Motor neuron (in vitro differentiated cells): Measurements from ENCODE around the gene CD70. TPM values are rescaled to one million over a fixed set of nuclear protein-coding genes. Genes with fewer than 3 reads are reported as not detected.
A peak's percentile ranks its signal among the peaks of the same experiment; 100 is the strongest.
"Not testable (repeated sequence)": the region's sequence is repeated elsewhere in the genome, so short reads cannot be mapped to it uniquely, and the experiment has no call there.

Source experiments
- ATAC-seq, 8 experiments: fragments of 200-7000 bp; cut with Tn5 transposase; replicated peaks in 6 of 8; 2 replicates each; pipeline ENCODE4 v1.8.0; 2021; ENCODE audit warnings: mild to moderate bottlenecking in 8 of 8, moderate library complexity in 8 of 8
- H3K27ac ChIP-seq, 2 donors: fragments of 250-450 bp; sonication (Bioruptor Pico); 2 replicates each; pipeline ENCODE4 v1.9.0; 2021; ENCODE audit warnings: antibody characterized with exemption in 2 of 2, mild to moderate bottlenecking in 2 of 2, moderate library complexity in 1 of 2
- H3K4me1 ChIP-seq, 2 donors: fragments of 250-450 bp; sonication (Bioruptor Pico); replicated peaks in 1 of 2; 2 replicates each; pipeline ENCODE4 v1.6.1; 2021; ENCODE audit warnings: antibody characterized with exemption in 2 of 2, mild to moderate bottlenecking in 2 of 2, moderate library complexity in 1 of 2
- H3K4me3 ChIP-seq, 5 donors: fragments of 250-450 bp; sonication (Bioruptor Pico); 2 replicates each; pipeline ENCODE4 v1.9.0; 2021; ENCODE audit warnings: antibody characterized with exemption in 5 of 5, mild to moderate bottlenecking in 5 of 5, moderate library complexity in 4 of 5
- WGBS, 10 experiments: fragments of 450-650 bp; shearing (Covaris generic); methylation state at CpG; one replicate each; pipeline ENCODE4 v1.0.0; 2022; 5-methylcytosine and 5-hydroxymethylcytosine counted together
- in situ Hi-C, 9 experiments: fragments of 400-800 bp; cut with MboI; loops; one replicate each; pipeline ENCODE4 v1.15.0; 2021; ENCODE audit warnings: low sequenced_read_pairs in 9 of 9, low pct_unique_long_range_greater_than_20kb in 2 of 9; ENCODE audit not compliant: unreplicated experiment in 9 of 9
- total RNA-seq, 8 experiments: library from RNA; unstranded; fragments of 300-600 nt; gene quantifications; 2 replicates each; pipeline versions ENCODE4 v1.2.3 to v1.2.4, GENCODE V29; 2022

The CD70 gene
- total RNA-seq, 8 experiments from 2014 or later: 0.71 to 175 (median 11.5) TPM

GRCh38 chr19:6579450-6580178 lies 11.3 kb downstream of the CD70 start:
- no peak overlapping the region for H3K4me3 ChIP-seq
- in situ Hi-C loops: no loop called here
- 0 to 94% (median 50%) methylated on average over 1 to 5 of the region's 7 CpGs; no CpG with 5 or more reads in 2 of the 10 experiments for WGBS, 10 experiments
- H3K27ac ChIP-seq: no peak overlapping the region
- peaks cover 8 to 12% of the 10 kb centered on the region in 2 donors for H3K4me1 ChIP-seq
- ATAC-seq: peak in 3 of 8 experiments; percentile 1 to 19 (median 2)

DNA sequence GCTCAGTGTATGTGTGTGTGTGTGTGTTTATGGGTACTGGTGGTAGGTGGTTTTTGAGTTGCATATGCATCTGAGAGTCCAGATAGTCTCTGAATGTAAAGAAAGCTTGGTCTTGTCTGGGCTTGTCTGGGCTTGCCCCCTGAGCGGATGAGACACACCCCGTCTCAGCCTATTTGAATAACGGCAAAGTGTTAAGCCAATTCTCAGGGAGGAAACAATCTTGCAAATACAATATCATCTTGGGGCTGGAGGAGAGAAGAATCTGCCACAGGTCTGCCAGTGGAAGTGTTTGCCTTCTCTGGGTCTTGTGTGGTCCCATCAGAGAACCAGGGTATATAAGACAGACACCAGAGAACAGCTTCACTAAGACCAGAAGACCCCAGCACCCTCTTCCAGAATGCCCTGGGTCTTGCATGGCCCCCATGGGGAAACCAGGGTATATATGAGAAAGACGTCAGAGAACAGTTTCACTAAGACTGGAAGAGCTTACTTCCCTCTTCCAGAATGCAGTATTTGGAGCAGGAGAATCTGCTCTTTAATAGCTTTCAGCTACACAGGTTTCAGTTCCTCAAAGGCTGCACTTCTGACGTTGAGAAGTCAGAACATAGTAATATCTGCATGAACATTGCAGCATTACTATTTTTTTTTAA lies 13.3 kb downstream of the CD70 start:
- in situ Hi-C loops: no loop called here
- H3K4me1 ChIP-seq: peaks cover 12% of the 10 kb centered on the region in 2 donors
- WGBS, 10 experiments: 0 to 83% (median 25%) methylated on average over 1 to 5 of the region's 5 CpGs; no CpG with 5 or more reads in 5 of the 10 experiments
- H3K27ac ChIP-seq: peak overlapping the region in 1 of 2 donors; percentile 64
- peak in 7 of 8 experiments; percentile 62 to 98 (median 84) for ATAC-seq
- no peak overlapping the region for H3K4me3 ChIP-seq

- H3K27ac ChIP-seq: peak overlapping the region in 1 of 2 donors; percentile 33
- ATAC-seq: peak in 3 of 8 experiments; percentile 57 to 63 (median 62)
- WGBS, 10 experiments: 0 to 80% (median 20%) methylated on average over 1 to 2 of the region's 5 CpGs; no CpG with 5 or more reads in 4 of the 10 experiments
- no peak overlapping the region for H3K4me3 ChIP-seq
- H3K4me1 ChIP-seq: peaks cover 12% of the 10 kb centered on the region in 2 donors
- in situ Hi-C loops: no loop called here
Measured at GRCh38 chr19:6576869-6577475, 14.0 kb downstream of the CD70 start.

DNA sequence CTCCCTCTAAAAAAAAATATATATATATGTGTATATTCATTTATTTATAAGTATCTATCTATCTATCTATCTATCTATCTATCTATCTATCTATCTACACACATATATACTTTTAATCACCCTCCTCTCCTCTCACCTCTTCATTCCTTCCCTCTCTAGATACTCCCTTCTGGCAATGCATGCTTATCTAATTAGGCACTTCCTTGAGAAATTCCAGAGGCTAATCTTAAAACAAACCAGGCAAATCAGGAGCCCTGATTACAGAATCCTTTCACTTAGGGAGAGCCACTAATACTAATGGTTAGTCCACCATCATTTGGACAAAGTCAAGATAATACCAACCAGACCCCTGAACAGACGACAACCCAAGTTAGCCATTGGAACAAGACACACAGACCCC lies 17.6 kb downstream of the CD70 start:
- WGBS, 10 experiments: 0 to 91% (median 66%) methylated on average over 1 of the region's 1 CpG; no CpG with 5 or more reads in 6 of the 10 experiments
- ATAC-seq: no peak
- no peak overlapping the region for H3K27ac ChIP-seq
- H3K4me1 ChIP-seq: peaks cover 12% of the 10 kb centered on the region in 2 donors
- no peak overlapping the region for H3K4me3 ChIP-seq
- in situ Hi-C loops: no loop called here

DNA sequence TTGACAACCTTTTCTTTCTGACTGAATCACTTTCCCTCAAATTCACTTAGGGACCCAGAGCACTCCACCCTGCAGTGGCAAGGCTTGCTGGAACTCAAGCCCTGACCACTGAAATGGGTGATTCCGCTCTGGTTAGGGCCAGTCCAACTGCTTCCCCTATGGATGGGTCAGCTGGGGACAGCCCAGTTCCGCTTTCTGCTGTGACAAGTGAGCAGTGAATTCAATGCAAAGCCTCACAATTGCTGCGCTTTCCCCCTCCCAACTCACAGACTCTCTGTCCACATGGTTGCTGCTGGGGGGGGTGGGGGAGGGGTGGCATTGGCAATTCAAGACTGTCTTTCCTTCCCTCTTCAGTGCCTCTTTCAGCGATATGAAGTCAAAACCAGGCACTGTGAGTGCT lies 18.7 kb downstream of the CD70 start:
- H3K27ac ChIP-seq: no peak overlapping the region
- H3K4me3 ChIP-seq: no peak overlapping the region
- H3K4me1 ChIP-seq: peaks cover 6 to 9% of the 10 kb centered on the region in 2 donors
- peak in 3 of 8 experiments; percentile 49 to 73 (median 56) for ATAC-seq
- in situ Hi-C loops: no loop called here
- WGBS, 10 experiments: 10 to 80% (median 70%) methylated on average over 1 to 3 of the region's 4 CpGs; no CpG with 5 or more reads in 6 of the 10 experiments

DNA sequence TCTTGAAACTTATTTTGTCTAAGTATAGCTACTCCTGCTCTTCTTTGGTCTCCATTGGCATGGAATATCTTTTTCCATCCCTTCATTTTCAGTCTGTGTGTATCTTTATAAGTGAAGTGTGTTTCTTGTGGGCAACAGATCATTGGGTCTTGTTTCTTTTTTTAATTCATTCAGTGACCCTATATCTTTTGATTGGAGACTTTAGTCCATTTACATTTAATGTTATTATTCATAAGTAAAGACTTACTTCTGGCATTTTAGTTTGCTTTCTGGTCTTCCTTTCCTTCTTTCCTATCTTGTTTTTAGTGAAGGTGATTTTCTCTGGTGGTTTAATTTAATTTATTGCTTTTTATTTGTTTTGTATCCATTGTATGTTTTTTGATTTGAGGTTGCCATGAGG lies 19.8 kb downstream of the CD70 start:
- no peak for ATAC-seq
- Histone ChIP-seq H3K4me3 (no peak overlapping the region), H3K4me1 (peaks cover 0 to 4% of the 10 kb centered on the region in 2 donors), H3K27ac (no peak overlapping the region)
- in situ Hi-C loops: no loop called here

DNA sequence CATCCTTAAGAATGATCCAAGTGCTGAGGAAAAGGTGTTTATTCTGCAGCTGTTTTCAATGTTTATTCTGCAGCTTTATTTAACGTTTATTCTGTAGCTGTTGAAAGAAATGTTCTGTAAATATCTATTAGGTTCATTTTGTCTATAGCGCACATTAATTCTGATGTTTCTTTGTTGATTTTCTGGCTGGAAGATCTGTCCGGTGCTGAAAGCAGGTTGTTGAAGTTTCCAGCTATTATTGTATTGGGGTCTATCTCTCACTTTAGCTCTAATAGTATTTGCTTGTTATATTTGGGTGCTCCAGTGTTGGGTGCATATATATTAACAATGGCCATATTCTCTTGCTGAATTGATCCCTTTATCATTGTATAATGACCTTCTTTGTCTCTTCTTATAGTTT lies 20.2 kb downstream of the CD70 start:
- Histone ChIP-seq H3K27ac (no peak overlapping the region), H3K4me1 (peaks cover 0 to 4% of the 10 kb centered on the region in 2 donors), H3K4me3 (no peak overlapping the region)
- in situ Hi-C loops: no loop called here
- 50 to 92% (median 66%) methylated on average over 1 to 3 of the region's 3 CpGs for WGBS, 10 experiments
- no peak for ATAC-seq

DNA sequence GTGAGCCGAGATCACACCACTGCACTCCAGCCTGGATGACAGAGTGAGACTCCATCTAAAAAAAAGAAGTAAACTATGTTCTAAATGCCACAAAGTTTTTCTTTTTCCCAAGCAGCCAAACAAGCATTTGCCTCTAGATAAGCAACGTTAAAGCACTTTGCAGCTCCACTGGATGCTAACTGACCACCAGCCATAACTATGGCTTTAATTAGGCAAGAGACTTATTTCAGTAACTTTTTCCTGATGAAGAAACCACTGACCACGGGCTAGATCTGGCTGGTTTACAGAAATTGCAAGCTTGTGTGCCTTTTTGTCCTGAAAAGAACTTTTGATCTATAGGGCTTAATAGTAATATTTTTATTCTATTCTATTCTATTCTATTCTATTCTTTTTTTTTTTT lies 22.1 kb downstream of the CD70 start:
- WGBS, 10 experiments: 16 to 100% (median 60%) methylated on average over 1 to 3 of the region's 3 CpGs
- Histone ChIP-seq H3K27ac (no peak overlapping the region), H3K4me3 (no peak overlapping the region), H3K4me1 (no peaks in the 10 kb centered on the region)
- in situ Hi-C loops: no loop called here
- ATAC-seq: no peak

DNA sequence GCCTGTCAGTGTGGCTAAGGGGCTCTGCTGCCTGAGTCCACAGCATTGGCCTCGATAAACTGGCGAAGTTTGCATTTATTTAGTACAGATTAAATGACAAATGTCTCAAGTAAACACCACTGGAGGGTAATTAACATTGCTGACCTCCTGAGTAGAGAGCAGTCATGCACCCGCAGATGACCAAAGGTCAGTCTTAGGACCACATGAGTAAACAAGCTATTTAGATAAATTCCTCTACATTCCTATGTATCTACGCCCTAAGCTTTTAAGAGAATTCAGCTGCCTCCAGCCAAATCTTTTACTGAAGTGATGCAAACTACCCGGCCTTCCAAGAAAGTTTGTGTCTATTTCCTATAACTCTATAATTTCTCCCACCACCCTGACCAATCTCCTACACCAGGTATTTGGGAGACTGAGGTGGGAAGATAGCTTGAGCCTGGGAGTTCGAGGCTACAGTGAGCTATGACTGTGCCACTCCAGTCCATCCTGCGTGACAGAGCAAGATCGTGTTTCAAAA lies 22.9 kb downstream of the CD70 start:
- Histone ChIP-seq H3K27ac (no peak overlapping the region), H3K4me3 (no peak overlapping the region), H3K4me1 (no peaks in the 10 kb centered on the region)
- ATAC-seq: peak in 2 of 8 experiments; percentile 57 to 71
- in situ Hi-C loops: no loop called here
- 22 to 89% (median 59%) methylated on average over 1 to 7 of the region's 8 CpGs; no CpG with 5 or more reads in 1 of the 10 experiments for WGBS, 10 experiments

DNA sequence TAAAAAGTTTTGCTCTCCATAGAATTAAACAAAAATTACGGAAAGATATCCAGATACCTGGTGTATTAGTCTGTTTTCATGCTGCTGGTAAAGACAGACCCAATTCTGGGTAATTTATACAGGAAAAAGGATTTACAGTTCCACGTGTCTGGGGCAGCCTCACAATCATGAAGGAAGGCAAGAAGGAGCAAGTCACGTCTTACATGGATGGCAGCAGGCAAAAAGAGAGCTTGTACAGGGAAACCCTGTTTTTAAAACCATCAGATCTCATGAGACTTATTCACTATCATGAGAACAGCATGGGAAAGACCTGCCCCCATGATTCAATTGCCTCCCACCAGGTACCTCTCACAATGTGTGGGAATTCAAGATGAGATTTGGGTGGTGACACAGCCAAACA lies 24.2 kb downstream of the CD70 start:
- ATAC-seq, H3K4me3 ChIP-seq, H3K4me1 ChIP-seq, in situ Hi-C loops, H3K27ac ChIP-seq: not testable (repeated sequence)
- WGBS, 10 experiments: 33 to 80% (median 49%) methylated on average over 1 to 3 of the region's 3 CpGs; no CpG with 5 or more reads in 2 of the 10 experiments

GRCh38 chr19:6564393-6564792 lies 26.6 kb downstream of the CD70 start:
- WGBS, 10 experiments: 44 to 71% (median 63%) methylated on average over 1 to 2 of the region's 2 CpGs; no CpG with 5 or more reads in 5 of the 10 experiments
- peak in 3 of 8 experiments; percentile 35 to 58 (median 52) for ATAC-seq

GRCh38 chr19:6562437-6562836 lies 28.5 kb downstream of the CD70 start:
- WGBS, 10 experiments: 0 to 50% (median 21%) methylated on average over 1 of the region's 1 CpG; no CpG with 5 or more reads in 4 of the 10 experiments
- in situ Hi-C loops, ATAC-seq, H3K4me1 ChIP-seq, H3K4me3 ChIP-seq, H3K27ac ChIP-seq: not testable (repeated sequence)

More at GRCh38 chr19:6564393-6564792, 26.6 kb downstream of the CD70 start:
- no peaks in the 10 kb centered on the region for H3K4me1 ChIP-seq
- H3K27ac ChIP-seq: no peak overlapping the region
- no peak overlapping the region for H3K4me3 ChIP-seq
- in situ Hi-C loops: no loop called here
